Naive thymus-derived CD4-positive, alpha-beta T cell (primary cell): ENCODE measurements around the gene PRDM16. TPM values are rescaled to one million over a fixed set of nuclear protein-coding genes. Genes with fewer than 3 reads are reported as not detected.

ENCODE experiments used
- ATAC-seq: fragments of 150-1000 bp; cut with Tn5 transposase; 2 replicates; pipeline ENCODE4 v1.10.0; 2021; ENCODE audit warnings: mild to moderate bottlenecking, moderate library complexity
- CTCF ChIA-PET: fragments of 350-600 bp; sonication (Branson Sonifier 250); formaldehyde crosslinking; loops from one replicate; lab custom pipeline; 2021; ENCODE audit warnings: antibody characterized with exemption; lab: Charles Lee
- POLR2A ChIA-PET: fragments of 350-600 bp; sonication (Branson Sonifier 250); formaldehyde crosslinking; loops from one replicate; lab custom pipeline; 2021; ENCODE audit warnings: antibody characterized with exemption, inconsistent platforms; lab: Charles Lee
- DNase-seq, 9 donors: peaks; one replicate each; pipeline versions ENCODE4 v3.0.0 to v3.0.0-alpha.2; 2020 to 2022; ENCODE audit warnings: mixed read lengths in 1 of 9
- H3K27ac ChIP-seq: one replicate; pipeline ENCODE4 v1.7.0; 2013; ENCODE audit warnings: mild to moderate bottlenecking, low read depth, low read length, moderate library complexity
- H3K27me3 ChIP-seq, 2 donors: one replicate each; pipeline ENCODE4 v1.7.0; 2013; ENCODE audit warnings: low read length in 2 of 2, mild to moderate bottlenecking in 2 of 2, moderate library complexity in 2 of 2; ENCODE audit not compliant: control insufficient read depth in 2 of 2, insufficient read depth in 2 of 2
- H3K36me3 ChIP-seq, 3 experiments: 1 replicate in 2 of 3; 2 replicates in 1 of 3; pipeline ENCODE4 v1.7.0; 2013; ENCODE audit warnings: low read length in 3 of 3, mild to moderate bottlenecking in 3 of 3, moderate library complexity in 1 of 3; ENCODE audit not compliant: insufficient read depth in 3 of 3, control insufficient read depth in 2 of 3
- H3K4me1 ChIP-seq, 2 donors: one replicate each; pipeline ENCODE4 v1.7.0; 2013; ENCODE audit warnings: low read length in 2 of 2, mild to moderate bottlenecking in 2 of 2, moderate library complexity in 1 of 2; ENCODE audit not compliant: control insufficient read depth in 2 of 2, insufficient read depth in 2 of 2
- H3K4me3 ChIP-seq: 2 replicates; pipeline ENCODE4 v1.7.0; 2013; ENCODE audit warnings: mild to moderate bottlenecking, low read length
- H3K9me3 ChIP-seq, 3 experiments: 1 replicate in 2 of 3; 2 replicates in 1 of 3; pipeline ENCODE4 v1.7.0; 2013; ENCODE audit warnings: low read length in 3 of 3; ENCODE audit not compliant: control insufficient read depth in 2 of 3
- H3K27ac Mint-ChIP-seq, 9 donors: one replicate each; pipeline ENCODE4 v1.8.0; 2020 to 2022; ENCODE audit warnings: mixed read lengths in 9 of 9, mild to moderate bottlenecking in 8 of 9, moderate library complexity in 5 of 9, inconsistent platforms in 2 of 9
- H3K27me3 Mint-ChIP-seq, 5 donors: one replicate each; pipeline ENCODE4 v1.8.0; 2021 to 2022; ENCODE audit warnings: mixed read lengths in 5 of 5, mild to moderate bottlenecking in 1 of 5
- H3K36me3 Mint-ChIP-seq, 5 donors: one replicate each; pipeline ENCODE4 v1.8.0; 2020 to 2022; ENCODE audit warnings: mixed read lengths in 5 of 5, mild to moderate bottlenecking in 3 of 5, inconsistent platforms in 1 of 5
- H3K4me1 Mint-ChIP-seq, 7 donors: one replicate each; pipeline ENCODE4 v1.8.0; 2020 to 2022; ENCODE audit warnings: mixed read lengths in 7 of 7, mild to moderate bottlenecking in 3 of 7, inconsistent platforms in 1 of 7
- H3K4me3 Mint-ChIP-seq, 10 donors: one replicate each; pipeline ENCODE4 v1.8.0; 2020 to 2022; ENCODE audit warnings: mild to moderate bottlenecking in 10 of 10, mixed read lengths in 10 of 10, moderate library complexity in 6 of 10, inconsistent platforms in 2 of 10
- H3K9me3 Mint-ChIP-seq, 11 donors: one replicate each; pipeline ENCODE4 v1.8.0; 2020 to 2022; ENCODE audit warnings: mixed read lengths in 11 of 11, mild to moderate bottlenecking in 4 of 11, inconsistent platforms in 1 of 11, moderate library complexity in 1 of 11
- intact Hi-C, 2 donors: fragments of 100-400 bp; cut with micrococcal nuclease; formaldehyde crosslinking; loops; one replicate each; pipeline ENCODE4 v1.15.1; 2023
- polyA plus RNA-seq, 2 donors: library from polyadenylated mRNA; unstranded; fragments of 300-500 nt; fragmentation: Illumina TruSeq; gene quantifications; one replicate each; pipeline ENCODE4 v1.2.3, GENCODE V29; 2021
- total RNA-seq, 6 experiments: library from RNA in 5 of 6; stranded (reverse) in 5 of 6; gene quantifications; 1 replicate in 5 of 6; 2 replicates in 1 of 6; pipeline ENCODE4 v1.2.3 and lab custom pipeline; 2021 to 2026

Gene PRDM16
- total and polyA plus RNA-seq, 7 experiments from 2014 or later, result 0.05 to 0.61 (median 0.36) TPM; not detected in 2

DNA sequence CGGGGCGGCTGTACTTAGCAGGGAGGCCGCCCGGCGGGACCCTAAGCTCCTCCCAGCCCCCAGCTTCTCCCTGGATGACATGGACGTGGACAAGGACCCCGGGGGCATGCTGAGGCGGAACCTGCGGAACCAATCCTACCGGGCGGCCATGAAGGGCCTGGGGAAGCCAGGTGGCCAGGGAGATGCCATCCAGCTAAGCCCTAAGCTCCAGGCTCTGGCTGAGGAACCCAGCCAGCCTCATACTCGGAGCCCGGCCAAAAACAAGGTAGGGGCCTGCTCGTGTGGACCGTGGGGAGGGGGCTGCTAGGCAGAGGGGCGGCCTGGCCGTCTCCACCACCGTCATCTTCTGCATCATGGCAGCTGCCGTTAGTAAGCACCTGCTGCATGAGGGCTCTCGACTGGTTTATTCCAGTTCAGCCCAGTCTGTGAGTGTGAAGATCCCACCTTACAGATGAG, 394.4 kb downstream of the PRDM16 start:
- H3K9me3 Mint-ChIP-seq, result no peaks in the 10 kb centered on the region
- H3K9me3 ChIP-seq, result no peaks in the 10 kb centered on the region
- ChIA-PET CTCF (no interaction called here), POLR2A (no interaction called here)
- no peaks in the 10 kb centered on the region for H3K27me3 ChIP-seq
- no peaks in the 10 kb centered on the region for H3K27me3 Mint-ChIP-seq
- no peak overlapping the region for H3K27ac Mint-ChIP-seq
- no peak overlapping the region for H3K4me3 Mint-ChIP-seq
- H3K27ac ChIP-seq, result no peak overlapping the region
- peaks cover 0 to 3% (median 0%) of the 10 kb centered on the region in 7 donors for H3K4me1 Mint-ChIP-seq
- no peak overlapping the region for H3K4me3 ChIP-seq
- no peaks in the 10 kb centered on the region for H3K36me3 ChIP-seq
- DNase-seq, result no peak
- intact Hi-C loops, result no loop called here
- H3K36me3 Mint-ChIP-seq, result no peaks in the 10 kb centered on the region
- no peak for ATAC-seq
- no peaks in the 10 kb centered on the region for H3K4me1 ChIP-seq

DNA sequence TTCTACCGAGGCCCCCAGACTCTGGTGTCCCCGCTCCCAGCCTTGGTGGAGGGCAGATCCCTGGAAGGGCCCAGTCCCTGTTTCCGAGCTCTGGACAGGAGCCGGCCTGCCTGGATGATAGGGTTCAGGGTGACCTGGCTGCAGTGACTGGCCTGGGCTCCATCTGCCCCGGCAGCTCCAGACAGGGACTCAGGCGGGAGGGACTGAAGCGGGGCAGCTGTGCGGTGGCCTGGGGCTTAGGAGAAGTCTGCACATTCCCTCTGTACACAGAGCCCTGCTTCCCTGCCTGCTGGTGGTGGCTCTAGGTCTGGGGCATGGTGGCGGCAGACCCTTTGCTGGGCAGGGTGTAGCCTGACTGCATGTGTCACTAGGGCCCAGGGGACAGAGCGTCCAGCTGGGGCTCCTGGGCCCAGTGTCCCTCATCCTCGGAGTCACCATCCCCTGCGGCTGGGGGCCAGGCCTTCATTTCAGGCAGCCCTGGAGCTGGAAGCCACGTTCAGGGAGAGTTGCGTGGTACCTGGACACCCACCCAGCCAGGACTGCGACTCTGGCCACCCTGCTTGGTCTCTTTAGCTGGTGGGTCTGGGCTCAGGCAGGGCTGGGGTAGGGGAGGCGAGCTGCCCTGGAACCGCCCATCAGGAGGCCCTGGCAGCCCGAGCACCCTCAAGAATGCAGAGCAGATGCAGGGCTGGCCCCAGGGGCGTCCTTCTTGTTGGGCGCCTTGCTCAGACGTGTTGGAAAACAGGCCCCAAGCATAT, 395.1 kb downstream of the PRDM16 start:
- H3K4me1 Mint-ChIP-seq, result peaks cover 0 to 3% (median 0%) of the 10 kb centered on the region in 7 donors
- CTCF ChIA-PET, result no interaction called here
- no peak for ATAC-seq

GRCh38 chr1:3464649-3465025, 395.6 kb downstream of the PRDM16 start:
- ChIA-PET CTCF (no interaction called here), POLR2A (no interaction called here)
- intact Hi-C loops, result no loop called here
- no peak for ATAC-seq
- Histone ChIP-seq H3K4me1 (no peaks in the 10 kb centered on the region), H3K4me3 (no peak overlapping the region), H3K9me3 (no peaks in the 10 kb centered on the region), H3K36me3 (no peaks in the 10 kb centered on the region), H3K27ac (no peak overlapping the region), H3K27me3 (no peaks in the 10 kb centered on the region)
- Mint-ChIP-seq H3K27ac (no peak overlapping the region), H3K9me3 (no peaks in the 10 kb centered on the region), H3K4me1 (peaks cover 0 to 3% (median 0%) of the 10 kb centered on the region in 7 donors), H3K4me3 (no peak overlapping the region), H3K36me3 (no peaks in the 10 kb centered on the region), H3K27me3 (no peaks in the 10 kb centered on the region)
- no peak for DNase-seq

More for the DNA sequence above, 395.1 kb downstream of the PRDM16 start:
- POLR2A ChIA-PET, result no interaction called here
- no peak for DNase-seq
- no peaks in the 10 kb centered on the region for H3K27me3 ChIP-seq
- Mint-ChIP-seq H3K27me3 (no peaks in the 10 kb centered on the region), H3K9me3 (no peaks in the 10 kb centered on the region), H3K27ac (no peak overlapping the region), H3K4me3 (no peak overlapping the region), H3K36me3 (no peaks in the 10 kb centered on the region)
- no peaks in the 10 kb centered on the region for H3K4me1 ChIP-seq
- intact Hi-C loops, result no loop called here
- no peak overlapping the region for H3K4me3 ChIP-seq
- H3K36me3 ChIP-seq, result no peaks in the 10 kb centered on the region
- no peaks in the 10 kb centered on the region for H3K9me3 ChIP-seq
- no peak overlapping the region for H3K27ac ChIP-seq

DNA sequence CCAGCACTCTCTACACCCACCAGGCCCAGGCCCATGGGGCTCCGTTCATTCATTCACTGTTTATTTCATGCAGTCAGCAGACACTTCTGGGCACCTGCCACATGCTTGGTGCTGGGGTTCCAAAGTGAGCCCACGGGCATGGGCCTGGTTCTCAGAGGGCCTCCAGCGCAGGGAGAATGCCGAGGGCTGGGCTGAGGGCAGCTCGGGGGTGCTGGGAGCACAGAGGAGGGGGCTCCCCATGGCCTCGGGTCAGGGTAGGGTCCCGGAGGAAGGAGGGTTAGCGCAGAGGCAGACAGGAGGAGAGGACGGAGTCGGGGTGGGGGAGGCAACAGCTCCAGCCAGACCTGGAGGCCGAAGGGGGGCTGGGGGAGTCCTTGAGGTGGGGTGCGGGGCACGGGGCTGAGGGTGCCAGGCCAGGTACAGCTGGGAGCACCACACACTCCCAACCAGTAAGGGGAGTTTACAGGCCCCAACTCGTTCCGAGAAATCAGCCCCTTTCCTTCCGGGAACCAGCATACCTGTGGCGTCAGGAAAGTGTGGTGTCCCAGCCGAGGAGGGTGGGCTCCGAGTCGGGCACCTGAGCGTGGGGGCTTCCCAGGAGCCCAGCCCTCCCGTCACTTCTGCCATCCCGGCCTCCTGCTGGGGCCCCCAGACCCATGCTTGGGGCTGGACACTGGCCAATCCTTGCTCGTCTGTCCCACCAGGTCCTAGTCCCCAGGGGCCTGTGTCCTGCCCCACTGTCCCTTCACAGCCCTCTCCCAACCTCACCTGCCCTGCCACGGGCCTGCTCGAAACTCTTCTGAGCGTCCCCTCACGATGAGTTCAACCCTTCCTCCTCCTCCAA, 396.3 kb downstream of the PRDM16 start:
- H3K27me3 ChIP-seq, result no peaks in the 10 kb centered on the region
- H3K9me3 ChIP-seq, result no peaks in the 10 kb centered on the region
- H3K4me1 Mint-ChIP-seq, result peaks cover 0 to 3% (median 0%) of the 10 kb centered on the region in 7 donors
- no peaks in the 10 kb centered on the region for H3K36me3 ChIP-seq
- no peak overlapping the region for H3K4me3 ChIP-seq
- ChIA-PET POLR2A (no interaction called here), CTCF (no interaction called here)
- H3K4me3 Mint-ChIP-seq, result no peak overlapping the region
- H3K36me3 Mint-ChIP-seq, result no peaks in the 10 kb centered on the region
- H3K4me1 ChIP-seq, result no peaks in the 10 kb centered on the region
- H3K27ac Mint-ChIP-seq, result no peak overlapping the region
- no peaks in the 10 kb centered on the region for H3K9me3 Mint-ChIP-seq
- H3K27ac ChIP-seq, result no peak overlapping the region
- intact Hi-C loops, result no loop called here
- ATAC-seq (no peak), DNase-seq (no peak)
- no peaks in the 10 kb centered on the region for H3K27me3 Mint-ChIP-seq

GRCh38 chr1:3465935-3466321, 396.9 kb downstream of the PRDM16 start:
- peaks cover 0 to 3% (median 0%) of the 10 kb centered on the region in 7 donors for H3K4me1 Mint-ChIP-seq
- ChIA-PET CTCF (no interaction called here), POLR2A (no interaction called here)
- no peaks in the 10 kb centered on the region for H3K27me3 Mint-ChIP-seq
- no peak overlapping the region for H3K27ac Mint-ChIP-seq
- ATAC-seq (no peak), DNase-seq (no peak)
- intact Hi-C loops, result no loop called here
- H3K36me3 Mint-ChIP-seq, result no peaks in the 10 kb centered on the region
- H3K9me3 Mint-ChIP-seq, result no peaks in the 10 kb centered on the region
- Histone ChIP-seq H3K27me3 (no peaks in the 10 kb centered on the region), H3K27ac (no peak overlapping the region), H3K4me1 (no peaks in the 10 kb centered on the region), H3K4me3 (no peak overlapping the region), H3K36me3 (no peaks in the 10 kb centered on the region), H3K9me3 (no peaks in the 10 kb centered on the region)
- H3K4me3 Mint-ChIP-seq, result no peak overlapping the region

DNA sequence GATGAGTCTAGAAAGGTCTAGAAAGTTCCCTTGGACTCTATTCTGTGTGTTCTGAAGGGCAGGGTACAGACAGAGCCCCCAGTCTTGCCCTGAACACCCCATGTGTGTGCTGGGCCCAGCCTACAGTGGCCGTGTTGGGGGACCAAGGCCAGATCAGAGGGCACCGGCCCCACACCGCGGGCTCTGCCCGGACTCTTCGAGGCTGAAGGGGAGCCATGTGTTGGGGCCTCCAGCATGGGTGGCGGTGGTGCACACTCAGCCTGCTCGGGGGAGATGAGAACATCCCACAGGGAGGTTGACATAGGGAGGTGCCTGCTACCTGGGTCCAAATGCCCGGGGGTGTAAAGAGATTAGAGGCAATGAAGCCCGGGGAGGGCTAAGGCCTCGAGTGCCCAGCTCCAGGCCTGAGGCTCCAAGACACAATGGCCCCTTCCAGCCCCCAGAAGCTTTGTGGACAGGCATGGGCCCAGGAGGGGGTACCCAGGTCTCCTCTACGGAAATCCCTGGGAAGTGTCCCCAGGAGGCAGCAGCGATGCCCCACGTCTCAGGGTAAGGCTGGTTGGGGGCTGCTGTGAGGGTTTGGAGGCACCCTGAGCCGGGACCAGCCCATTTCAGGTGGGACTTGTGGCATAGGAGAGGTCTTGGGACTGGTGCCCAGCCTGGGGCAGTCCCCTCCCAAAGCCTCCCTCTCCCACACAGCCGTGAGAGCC, 397.5 kb downstream of the PRDM16 start:
- no peaks in the 10 kb centered on the region for H3K4me1 ChIP-seq
- no peaks in the 10 kb centered on the region for H3K27me3 Mint-ChIP-seq
- H3K27ac ChIP-seq, result no peak overlapping the region
- ATAC-seq (no peak), DNase-seq (no peak)
- H3K9me3 ChIP-seq, result no peaks in the 10 kb centered on the region
- CTCF ChIA-PET, result no interaction called here
- no peak overlapping the region for H3K4me3 Mint-ChIP-seq
- H3K36me3 ChIP-seq, result no peaks in the 10 kb centered on the region
- intact Hi-C loops, result no loop called here
- peaks cover 0 to 3% (median 0%) of the 10 kb centered on the region in 7 donors for H3K4me1 Mint-ChIP-seq
- no peaks in the 10 kb centered on the region for H3K27me3 ChIP-seq
- H3K36me3 Mint-ChIP-seq, result no peaks in the 10 kb centered on the region
- H3K9me3 Mint-ChIP-seq, result no peaks in the 10 kb centered on the region
- H3K27ac Mint-ChIP-seq, result no peak overlapping the region
- H3K4me3 ChIP-seq, result no peak overlapping the region
- POLR2A ChIA-PET, result no interaction called here
